Pancreas (tissue), 10 donors: ENCODE data around the gene MYOCD. TPM values are rescaled to one million over a fixed set of nuclear protein-coding genes. Genes with fewer than 3 reads are reported as not detected.
"Not testable (repeated sequence)": the region's sequence is repeated elsewhere in the genome, so short reads cannot be mapped to it uniquely, and the experiment has no call there.

Experiments used
- ATAC-seq, 4 donors: fragments of 200-7000 bp; cut with Tn5 transposase; one replicate each; pipeline versions ENCODE4 v1.8.0 to v1.9.1; 2020; ENCODE audit warnings: mild to moderate bottlenecking in 4 of 4, moderate library complexity in 4 of 4
- DNase-seq, 6 donors: peaks; one replicate each; pipeline ENCODE4 v3.0.0-alpha.2; 2020
- FAIRE-seq: peaks from 2 replicates; lab custom pipeline; 2012; peaks lifted over from hg19 to GRCh38; lab: Jason Lieb, UNC
- H3K27ac ChIP-seq, 4 donors: fragments of 200-600 bp; sonication (generic); 1 replicate in 3 of 4; 2 replicates in 1 of 4; pipeline versions ENCODE4 v1.5.0 to v1.8.0; 2020
- H3K27me3 ChIP-seq, 4 donors: fragments of 200-600 bp; one replicate each; pipeline ENCODE4 v1.8.0; 2021
- H3K36me3 ChIP-seq, 3 donors: fragments of 200-600 bp; sonication (generic) in 1 of 3; one replicate each; pipeline versions ENCODE4 v1.5.0 to v1.8.0; 2020 to 2021
- H3K4me1 ChIP-seq, 3 donors: fragments of 200-600 bp; one replicate each; pipeline ENCODE4 v1.8.0; 2021
- H3K4me3 ChIP-seq, 4 donors: fragments of 200-600 bp; sonication (generic) in 2 of 4; one replicate each; pipeline versions ENCODE4 v1.5.0 to v1.8.0; 2020 to 2021
- H3K9me3 ChIP-seq, 4 donors: fragments of 200-600 bp; one replicate each; pipeline ENCODE4 v1.8.0; 2021
- WGBS, 2 donors: extraction: QIAGEN DNeasy Blood & Tissue Kit; methylation state at CpG; one replicate each; pipeline ENCODE4 v1.1.7; 2013; 5-methylcytosine and 5-hydroxymethylcytosine counted together
- intact Hi-C, 3 donors: fragments of 100-400 bp; cut with DNase I; formaldehyde crosslinking; loops; one replicate each; pipeline versions ENCODE4 v1.11.1 to v1.14.2; 2022
- polyA plus RNA-seq, 2 donors: library from polyadenylated mRNA; stranded (reverse); fragments of 200-250 nt; gene quantifications; one replicate each; pipeline ENCODE4 v1.2.3, GENCODE V29; 2013
- total RNA-seq, 6 donors: library from RNA; stranded (reverse); fragmentation: NEBNext Ultra II Directional in 4 of 6; extraction: Animal tissue kit (Norgen Biotek cat#: 25700) in 4 of 6; gene quantifications; one replicate each; pipeline versions ENCODE4 v1.2.1 to v1.2.4, GENCODE V29; 2021 to 2023
- TF ChIP-seq, protein P1 (sequence below), 4 donors: fragments of 200-600 bp; sonication (generic) in 3 of 4; IDR thresholded peaks; one replicate each; pipeline versions ENCODE4 v1.5.0 to v1.8.0; 2021; ENCODE audit warnings: antibody characterized with exemption in 4 of 4
- donor health status: healthy with polysubstance abuse.
- donor health status: DM: no; HTN: no; CAD: no; lungs with moderate emphysema.
- donor health status: DM: no; HTN: no; CAD: no.
- donor health status: control.
- donor health status: control.
- donor health status: Bipolar disorder and iron deficiency.
- donor health status: DM: yes; HTN: yes; CAD: no.
- donor health status: DM: no; HTN: no; CAD: no.
- donor health status: DM: no; HTN: no; CAD: no.
- donor health status: DM: yes; HTN: yes; CAD: no.

The MYOCD gene
- total and polyA plus RNA-seq, 8 donors, result 0.08 to 0.37 (median 0.23) TPM; not detected in 1

DNA sequence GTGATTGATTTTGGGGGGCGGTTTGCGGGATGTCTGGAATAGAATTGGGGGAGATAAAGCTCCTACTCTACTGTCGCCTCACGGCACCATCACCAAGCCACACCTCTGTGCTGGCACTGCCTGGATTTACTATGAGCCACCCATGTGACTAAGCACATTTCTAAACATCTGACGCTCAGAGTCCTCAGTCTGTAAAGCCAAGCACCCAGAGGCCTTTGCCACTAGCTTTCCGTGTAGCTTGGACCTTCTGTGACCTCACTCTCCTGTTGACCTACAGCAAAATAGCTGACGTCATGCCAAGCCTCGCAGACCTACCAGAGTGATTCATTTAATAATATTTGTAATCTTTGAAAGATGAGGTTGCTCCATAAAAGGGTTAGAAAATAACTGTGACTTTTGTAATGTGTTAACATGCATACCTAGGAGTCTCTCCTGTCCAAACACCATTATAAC is 38.5 kb upstream of the MYOCD start:
- no peak for DNase-seq
- no peaks in the 10 kb centered on the region for H3K4me1 ChIP-seq
- peaks cover 0 to 11% (median 0%) of the 10 kb centered on the region in 4 donors for H3K27me3 ChIP-seq
- no peak overlapping the region for H3K4me3 ChIP-seq
- no peaks in the 10 kb centered on the region for H3K36me3 ChIP-seq
- no peak for FAIRE-seq
- peak in 1 of 4 donors; percentile 41 for ATAC-seq
- TF ChIP-seq, protein P1, sequence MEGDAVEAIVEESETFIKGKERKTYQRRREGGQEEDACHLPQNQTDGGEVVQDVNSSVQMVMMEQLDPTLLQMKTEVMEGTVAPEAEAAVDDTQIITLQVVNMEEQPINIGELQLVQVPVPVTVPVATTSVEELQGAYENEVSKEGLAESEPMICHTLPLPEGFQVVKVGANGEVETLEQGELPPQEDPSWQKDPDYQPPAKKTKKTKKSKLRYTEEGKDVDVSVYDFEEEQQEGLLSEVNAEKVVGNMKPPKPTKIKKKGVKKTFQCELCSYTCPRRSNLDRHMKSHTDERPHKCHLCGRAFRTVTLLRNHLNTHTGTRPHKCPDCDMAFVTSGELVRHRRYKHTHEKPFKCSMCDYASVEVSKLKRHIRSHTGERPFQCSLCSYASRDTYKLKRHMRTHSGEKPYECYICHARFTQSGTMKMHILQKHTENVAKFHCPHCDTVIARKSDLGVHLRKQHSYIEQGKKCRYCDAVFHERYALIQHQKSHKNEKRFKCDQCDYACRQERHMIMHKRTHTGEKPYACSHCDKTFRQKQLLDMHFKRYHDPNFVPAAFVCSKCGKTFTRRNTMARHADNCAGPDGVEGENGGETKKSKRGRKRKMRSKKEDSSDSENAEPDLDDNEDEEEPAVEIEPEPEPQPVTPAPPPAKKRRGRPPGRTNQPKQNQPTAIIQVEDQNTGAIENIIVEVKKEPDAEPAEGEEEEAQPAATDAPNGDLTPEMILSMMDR (IDR thresholded peaks at IDR 0.05), result no peak
- H3K27ac ChIP-seq, result no peak overlapping the region
- WGBS, 2 donors, result 53 to 58% methylated on average over 8 of the region's 8 CpGs
- intact Hi-C loops, result no loop called here
- H3K9me3 ChIP-seq, result no peaks in the 10 kb centered on the region

DNA sequence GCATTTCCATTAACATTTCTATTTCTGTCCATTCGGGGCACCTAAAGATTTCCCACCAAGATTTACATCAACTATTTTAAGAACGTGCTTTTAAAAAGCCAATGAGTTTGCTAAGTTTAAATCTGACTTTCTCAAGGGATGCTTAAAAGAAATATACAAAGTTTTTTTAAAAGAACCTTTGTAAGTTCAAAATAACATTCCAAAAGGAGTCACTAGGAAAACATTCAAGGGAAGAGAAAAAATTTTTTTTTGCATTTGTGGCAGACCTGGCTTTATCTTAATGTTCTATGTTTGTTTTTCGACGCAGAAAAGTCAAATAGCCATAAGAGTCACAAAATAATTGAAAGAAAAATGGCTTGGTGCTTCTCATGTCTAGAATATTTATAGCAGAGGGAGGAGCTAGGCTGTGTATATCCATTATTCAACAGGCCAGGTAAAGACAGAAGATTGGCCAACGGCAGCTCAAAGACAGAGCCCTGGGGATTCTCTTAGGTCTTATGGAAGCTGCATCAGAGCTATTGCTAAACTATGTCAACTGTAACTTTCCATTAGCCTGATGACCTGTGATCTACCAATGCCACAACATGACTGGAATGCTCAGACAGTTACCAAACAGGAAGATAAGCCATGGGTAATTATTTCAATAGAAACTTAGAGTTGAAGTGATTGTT is 37.8 kb upstream of the MYOCD start:
- 44% methylated on average over 5 of the region's 5 CpGs for WGBS, 2 donors
- H3K4me3 ChIP-seq, result no peak overlapping the region
- DNase-seq, result no peak
- no peak for ATAC-seq
- H3K36me3 ChIP-seq, result no peaks in the 10 kb centered on the region
- no peak overlapping the region for H3K27ac ChIP-seq
- no peaks in the 10 kb centered on the region for H3K4me1 ChIP-seq
- H3K9me3 ChIP-seq, result no peaks in the 10 kb centered on the region
- FAIRE-seq, result no peak
- TF ChIP-seq, protein P1 (IDR thresholded peaks at IDR 0.05), result no peak
- intact Hi-C loops, result no loop called here
- H3K27me3 ChIP-seq, result peaks cover 0 to 5% (median 0%) of the 10 kb centered on the region in 4 donors

DNA sequence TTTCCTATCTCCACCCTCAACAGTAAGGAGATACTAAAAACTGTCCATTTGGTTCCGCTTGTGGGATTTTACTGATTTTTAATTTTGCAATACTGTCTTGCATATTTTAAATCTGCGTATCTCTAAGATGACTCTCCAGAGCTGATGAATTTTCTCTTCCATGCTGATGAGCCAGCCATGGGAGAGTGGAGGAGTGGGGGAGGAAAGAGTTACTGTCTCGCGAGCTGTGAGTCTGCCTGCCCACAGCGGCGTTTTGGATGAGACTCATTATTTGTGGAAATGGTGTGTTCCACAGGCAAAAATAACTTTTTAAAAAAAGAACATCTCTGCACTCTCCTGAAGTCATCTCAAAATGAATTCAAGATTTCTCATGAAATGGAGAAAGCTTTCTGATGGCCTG is 34.6 kb upstream of the MYOCD start:
- WGBS, 2 donors, result 74 to 79% methylated on average over 6 of the region's 6 CpGs
- no peaks in the 10 kb centered on the region for H3K4me1 ChIP-seq
- no peak overlapping the region for H3K27ac ChIP-seq
- no peak overlapping the region for H3K4me3 ChIP-seq
- ATAC-seq (no peak), DNase-seq (no peak), FAIRE-seq (no peak)
- intact Hi-C loops, result no loop called here
- peaks cover 0 to 5% (median 0%) of the 10 kb centered on the region in 4 donors for H3K27me3 ChIP-seq
- no peaks in the 10 kb centered on the region for H3K36me3 ChIP-seq
- H3K9me3 ChIP-seq, result no peaks in the 10 kb centered on the region
- TF ChIP-seq, protein P1 (IDR thresholded peaks at IDR 0.05), result no peak

DNA sequence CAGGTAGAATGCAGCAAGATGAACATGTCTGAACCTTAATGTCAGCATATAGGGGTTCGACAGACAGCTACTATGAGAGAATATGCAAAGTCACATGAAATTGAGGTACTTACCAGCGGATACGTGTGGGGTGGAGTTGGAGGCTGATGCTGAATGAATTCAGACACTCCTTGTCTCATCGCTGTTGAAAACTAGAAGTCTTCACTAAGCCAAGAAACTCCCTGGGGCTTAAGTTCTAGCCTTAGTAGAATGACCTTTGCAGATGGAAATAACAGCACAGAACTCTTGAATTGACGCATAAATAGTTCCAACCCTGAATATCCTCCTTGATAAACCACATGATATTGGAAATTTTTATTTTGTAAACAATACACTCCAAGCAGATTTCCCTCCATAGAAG is 32.9 kb upstream of the MYOCD start:
- no peak for ATAC-seq
- intact Hi-C loops, result no loop called here
- Histone ChIP-seq H3K4me1 (no peaks in the 10 kb centered on the region), H3K27ac (no peak overlapping the region), H3K4me3 (no peak overlapping the region), H3K27me3 (peaks cover 0 to 5% (median 0%) of the 10 kb centered on the region in 4 donors), H3K9me3 (no peaks in the 10 kb centered on the region), H3K36me3 (no peaks in the 10 kb centered on the region)
- WGBS, 2 donors, result 76 to 78% methylated on average over 5 of the region's 5 CpGs
- DNase-seq, result no peak
- TF ChIP-seq, protein P1 (IDR thresholded peaks at IDR 0.05), result no peak
- FAIRE-seq, result no peak

DNA sequence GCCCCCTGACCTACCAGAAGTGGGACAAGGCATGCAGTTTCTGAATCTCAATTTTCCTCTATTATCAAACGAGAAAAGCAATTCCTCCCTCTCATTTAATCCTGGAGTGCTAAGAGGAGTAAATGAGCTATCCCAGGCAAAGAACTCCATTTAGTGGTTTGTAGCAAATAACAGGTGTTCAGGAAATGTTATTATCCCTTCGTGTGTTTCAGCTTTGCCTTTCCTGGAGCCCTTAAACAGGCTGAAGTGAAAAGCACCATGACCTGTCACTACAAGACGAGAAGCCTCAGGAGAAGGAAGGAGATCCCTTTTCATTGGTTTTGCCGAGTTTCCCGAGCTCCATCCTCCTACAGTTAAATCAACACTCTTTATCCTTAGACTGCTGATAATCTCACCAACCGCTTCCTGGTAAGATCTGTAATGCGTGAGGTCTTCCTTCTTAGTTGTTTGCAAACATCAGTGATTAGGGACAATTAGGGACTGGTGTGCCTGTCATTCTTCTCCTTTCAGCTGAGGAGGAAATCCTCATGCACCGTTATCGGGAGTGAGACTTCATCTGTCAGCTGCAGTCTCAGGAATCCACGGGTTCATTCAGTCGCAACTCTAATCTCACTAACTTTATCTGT is 30.8 kb upstream of the MYOCD start:
- no peak for FAIRE-seq
- Histone ChIP-seq H3K27me3 (no peaks in the 10 kb centered on the region), H3K36me3 (no peaks in the 10 kb centered on the region), H3K27ac (no peak overlapping the region), H3K9me3 (no peaks in the 10 kb centered on the region), H3K4me3 (no peak overlapping the region), H3K4me1 (no peaks in the 10 kb centered on the region)
- WGBS, 2 donors, result 9% methylated on average over 11 of the region's 11 CpGs
- TF ChIP-seq, protein P1 (IDR thresholded peaks at IDR 0.05), result no peak
- DNase-seq, result no peak
- no peak for ATAC-seq
- intact Hi-C loops, result no loop called here

DNA sequence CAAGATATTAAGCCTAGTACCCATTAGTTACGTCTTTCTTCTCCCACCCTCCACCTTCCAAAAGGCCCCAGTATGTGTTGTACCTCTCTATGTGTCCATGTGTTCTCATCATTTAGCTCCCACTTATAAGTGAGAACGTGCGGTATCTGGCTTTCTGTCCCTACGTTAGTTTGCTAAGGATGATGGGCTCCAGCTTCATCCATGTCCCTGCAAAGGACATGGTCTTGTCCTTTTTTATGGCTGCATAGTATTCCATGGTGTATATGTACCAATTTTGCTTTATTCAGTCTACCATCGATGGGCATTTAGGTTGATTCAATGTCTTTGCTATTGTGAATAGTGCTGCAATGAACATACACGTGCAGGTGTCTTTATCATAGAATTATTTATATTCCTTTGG is 29.7 kb upstream of the MYOCD start:
- H3K4me1 ChIP-seq, H3K36me3 ChIP-seq, H3K27me3 ChIP-seq, ATAC-seq, intact Hi-C loops, H3K27ac ChIP-seq, FAIRE-seq, H3K9me3 ChIP-seq, DNase-seq, H3K4me3 ChIP-seq: not testable (repeated sequence)
- 68 to 79% methylated on average over 6 of the region's 6 CpGs for WGBS, 2 donors
